ENCODE measurements around the gene TBCB. TPM values are rescaled to one million over a fixed set of nuclear protein-coding genes. Genes with fewer than 3 reads are reported as not detected.

Gene TBCB
- total and polyA plus RNA-seq, 9 of the 15 experiments (the other 6 are each of a cell fraction or from before 2014, with no cell fraction given) = 3.5 to 115 (median 58.9) TPM

GRCh38 chr19:36103040-36103626 lies 12.1 kb upstream of the TBCB start (continued):
- TF ChIP-seq ZBTB12 (CRISPR knock-in tag; IDR thresholded peaks at IDR 0.05) (no peak), CCAR2 (IDR thresholded peaks at IDR 0.05; ENCODE audit: low read depth, low read length) (no peak), NFIX (CRISPR knock-in tag; IDR thresholded peaks at IDR 0.05; ENCODE audit: low read depth) (no peak), CUX1 (CRISPR knock-in tag; IDR thresholded peaks at IDR 0.05) (no peak)

Data from K562 (cell line).